GM12878 (cell line): ENCODE data around the gene LYRM4. TPM values are rescaled to one million over a fixed set of nuclear protein-coding genes. Genes with fewer than 3 reads are reported as not detected.

ENCODE experiments used
- ATAC-seq: fragments of 200-7000 bp; cut with Tn5 transposase; 3 replicates; pipeline ENCODE4 v1.9.1; 2020; ENCODE audit warnings: mild to moderate bottlenecking, moderate library complexity
- BruUV-seq: library from RNA; stranded (reverse); fragments of 400-500 nt; replicated peaks from 2 replicates; lab custom pipeline; 2021; lab: Mats Ljungman, UMichigan
- CTCF ChIA-PET: fragments of 300-600 bp; sonication (Branson Sonifier 250); formaldehyde crosslinking; extraction: SDS; loops from one replicate; lab custom pipeline; 2021; ENCODE audit warnings: inconsistent platforms; lab: Yijun Ruan, JAX
- POLR2A ChIA-PET: fragments of 350-600 bp; formaldehyde crosslinking; extraction: SDS; loops from one replicate; lab custom pipeline; 2021; ENCODE audit warnings: inconsistent platforms; lab: Charles Lee
- RAD21 ChIA-PET: fragments of 300-600 bp; sonication (Branson Sonifier 250); formaldehyde crosslinking; loops from one replicate; lab custom pipeline; 2023; ENCODE audit warnings: antibody characterized with exemption; ENCODE audit not compliant: unreplicated experiment; lab: Charles Lee
- SMC1A ChIA-PET: fragments of 300-600 bp; sonication (Branson Sonifier 250); formaldehyde crosslinking; loops from one replicate; lab custom pipeline; 2023; ENCODE audit not compliant: unreplicated experiment, uncharacterized antibody; lab: Charles Lee
- DNase-seq: peaks from one replicate; pipeline ENCODE4 v3.0.0-alpha.2; 2011; ENCODE audit warnings: low read depth, low spot score
- FAIRE-seq: peaks from 3 replicates; lab custom pipeline; 2011; peaks lifted over from hg19 to GRCh38; lab: Jason Lieb, UNC
- H2AFZ ChIP-seq: 2 replicates; pipeline ENCODE4 v1.6.0; 2011; ENCODE audit warnings: low read depth, low read length, control low read depth; ENCODE audit not compliant: control insufficient read depth
- H3K27ac ChIP-seq: 2 replicates; pipeline ENCODE4 v1.5.1; 2011; ENCODE audit warnings: control low read depth; ENCODE audit not compliant: control insufficient read depth, insufficient read depth
- H3K27me3 ChIP-seq, 2 experiments: replicated peaks in 1 of 2; 2 replicates each; pipeline versions ENCODE4 v1.6.0 to v1.6.1; 2011; ENCODE audit warnings: low read length in 1 of 2; ENCODE audit not compliant: control insufficient read depth in 2 of 2, insufficient read depth in 2 of 2
- H3K36me3 ChIP-seq, 2 experiments: 2 replicates each; pipeline ENCODE4 v1.5.1; 2011; ENCODE audit warnings: low read length in 1 of 2; ENCODE audit not compliant: control insufficient read depth in 2 of 2, insufficient read depth in 2 of 2
- H3K4me1 ChIP-seq: 2 replicates; pipeline ENCODE4 v1.6.1; 2011; ENCODE audit warnings: mild to moderate bottlenecking, low read length, moderate library complexity, mixed read lengths; ENCODE audit not compliant: control insufficient read depth, insufficient read depth
- H3K4me2 ChIP-seq: 2 replicates; pipeline ENCODE4 v1.6.0; 2011; ENCODE audit warnings: control low read depth; ENCODE audit not compliant: control insufficient read depth, insufficient read depth
- H3K4me3 ChIP-seq: fragments of 200-600 bp; sonication (generic); 2 replicates; pipeline ENCODE4 v1.5.1; 2016
- H3K79me2 ChIP-seq: 2 replicates; pipeline ENCODE4 v1.6.0; 2011; ENCODE audit warnings: low read length; ENCODE audit not compliant: control insufficient read depth, insufficient read depth
- H3K9ac ChIP-seq: 2 replicates; pipeline ENCODE4 v1.8.0; 2011; ENCODE audit warnings: low read length, control low read depth, mixed read lengths; ENCODE audit not compliant: control insufficient read depth, insufficient read depth
- H3K9me3 ChIP-seq: replicated peaks from 3 replicates; pipeline ENCODE4 v1.5.1; 2011; ENCODE audit warnings: mild to moderate bottlenecking, low read length; ENCODE audit not compliant: control insufficient read depth, insufficient read depth
- H4K20me1 ChIP-seq: 2 replicates; pipeline ENCODE4 v1.6.0; 2011; ENCODE audit not compliant: control insufficient read depth, insufficient read depth
- BRCA1 ChIP-seq: IDR thresholded peaks from 2 replicates; pipeline ENCODE4 v1.6.1; 2011; ENCODE audit warnings: low read depth, low read length, improper control_type of control experiment
- KDM1A ChIP-seq: fragments of 200-600 bp; sonication (generic); IDR thresholded peaks from 2 replicates; pipeline ENCODE4 v1.6.1; 2016; ENCODE audit warnings: borderline replicate concordance
- MXI1 ChIP-seq: fragments of 150-350 bp; IDR thresholded peaks from 2 replicates; pipeline ENCODE4 v1.6.1; 2011; ENCODE audit warnings: low read depth, mild to moderate bottlenecking, inconsistent platforms, low read length, improper control_type of control experiment
- MYC ChIP-seq: IDR thresholded peaks from 2 replicates; pipeline ENCODE4 v1.6.1; 2011; ENCODE audit warnings: mild to moderate bottlenecking, low read length, moderate library complexity, inconsistent platforms; ENCODE audit not compliant: insufficient read depth, insufficient replicate concordance, insufficient read length, severe bottlenecking
- SREBF1 ChIP-seq: IDR thresholded peaks from 2 replicates; pipeline ENCODE4 v1.6.1; 2012; ENCODE audit warnings: mild to moderate bottlenecking, low read length
- ZNF207 ChIP-seq: fragments of 450-650 bp; IDR thresholded peaks from 2 replicates; pipeline ENCODE4 v1.6.1; 2014; ENCODE audit warnings: antibody characterized with exemption, mild to moderate bottlenecking, borderline replicate concordance
- WGBS: methylation state at CpG from one replicate; pipeline ENCODE4 v1.1.6; 2016; ENCODE audit warnings: low lambda C conversion rate; ENCODE audit not compliant: insufficient replicate concordance, insufficient coverage; ENCODE audit errors: missing lambda C conversion rate; 5-methylcytosine and 5-hydroxymethylcytosine counted together
- in situ Hi-C: fragments of 300-500 bp; cut with MboI; formaldehyde crosslinking; loops from 9 replicates; pipeline ENCODE4 v1.14.3; 2018; ENCODE audit warnings: mixed read lengths
- intact Hi-C: fragments of 100-400 bp; cut with micrococcal nuclease; formaldehyde crosslinking; loops from one replicate; pipeline ENCODE4 v1.14.2; 2022; ENCODE audit not compliant: unreplicated experiment
- polyA plus RNA-seq, 11 experiments: library from polyadenylated mRNA; depleted of rRNA in 4 of 11; unstranded in 6 of 11; stranded (reverse) in 5 of 11; fragments of >200 nt; fragmentation: Nextera tagmentation in 4 of 11; fragmentation: Illumina TruSeq in 1 of 11; extraction: Ambion mirVana in 4 of 11; extraction: Trizol in 1 of 11; gene quantifications; 1 replicate in 1 of 11; 2 replicates in 10 of 11; pipeline versions ENCODE4 v1.2.1 to v1.2.3, GENCODE V29; 2011 to 2016; ENCODE audit warnings: inconsistent platforms in 2 of 11, missing spikeins in 2 of 11, low read depth in 1 of 11
- total RNA-seq, 4 experiments: library from RNA; depleted of rRNA in 3 of 4; stranded (reverse); fragments of >200 nt in 3 of 4; fragmentation: Illumina TruSeq in 1 of 4; extraction: Trizol in 1 of 4; gene quantifications; 2 replicates each; pipeline versions ENCODE4 v1.2.1 to v1.2.3, GENCODE V29; 2013 to 2021
- TF ChIP-seq, protein P1 (sequence below): fragments of 450-650 bp; IDR thresholded peaks from 2 replicates; pipeline ENCODE4 v1.6.1; 2016; ENCODE audit warnings: mild to moderate bottlenecking, moderate library complexity, borderline replicate concordance
- TF ChIP-seq, protein P2 (sequence below): IDR thresholded peaks from 2 replicates; pipeline ENCODE4 v1.6.1; 2012; ENCODE audit warnings: improper control_type of control experiment, low read depth, low read length; ENCODE audit not compliant: insufficient replicate concordance

LYRM4 gene
- total and polyA plus RNA-seq, 10 of the 15 experiments (the other 5 are each of a cell fraction or from before 2014, with no cell fraction given): 32.7 to 66.8 (median 44.0) TPM

DNA sequence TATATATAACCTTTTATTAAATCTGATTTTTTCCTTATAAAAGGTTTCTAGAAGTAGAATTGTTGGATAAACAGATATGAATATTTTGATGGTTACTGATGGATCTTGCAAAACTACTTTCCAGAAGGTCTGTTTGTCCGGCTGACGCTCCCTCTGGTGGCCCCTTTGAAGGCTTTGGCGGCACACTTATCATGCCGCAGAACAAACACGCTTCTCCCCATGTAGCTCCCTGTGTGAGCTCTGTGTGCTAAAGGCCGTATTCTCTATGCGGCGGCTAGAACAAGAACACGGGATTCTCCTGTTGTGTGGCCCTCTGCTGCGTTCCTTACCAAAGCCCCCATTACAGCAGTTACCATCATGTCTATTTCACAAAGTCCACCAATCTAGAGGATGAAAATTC, 145.6 kb downstream of the LYRM4 start:
- no peak overlapping the region for H3K4me2 ChIP-seq
- H3K27me3 ChIP-seq: no peaks in the 10 kb centered on the region
- ATAC-seq: no peak
- H3K27ac ChIP-seq: no peak overlapping the region
- no peak overlapping the region for H3K9ac ChIP-seq
- CTCF ChIA-PET: no interaction called here
- DNase-seq: no peak
- in situ Hi-C loops (no loop called here), intact Hi-C loops (no loop called here)
- no peak overlapping the region for H3K4me3 ChIP-seq
- no peaks in the 10 kb centered on the region for H3K9me3 ChIP-seq
- H3K79me2 ChIP-seq: no peaks in the 10 kb centered on the region
- no peaks in the 10 kb centered on the region for H3K4me1 ChIP-seq
- POLR2A ChIA-PET: no interaction called here
- TF ChIP-seq, protein P1, sequence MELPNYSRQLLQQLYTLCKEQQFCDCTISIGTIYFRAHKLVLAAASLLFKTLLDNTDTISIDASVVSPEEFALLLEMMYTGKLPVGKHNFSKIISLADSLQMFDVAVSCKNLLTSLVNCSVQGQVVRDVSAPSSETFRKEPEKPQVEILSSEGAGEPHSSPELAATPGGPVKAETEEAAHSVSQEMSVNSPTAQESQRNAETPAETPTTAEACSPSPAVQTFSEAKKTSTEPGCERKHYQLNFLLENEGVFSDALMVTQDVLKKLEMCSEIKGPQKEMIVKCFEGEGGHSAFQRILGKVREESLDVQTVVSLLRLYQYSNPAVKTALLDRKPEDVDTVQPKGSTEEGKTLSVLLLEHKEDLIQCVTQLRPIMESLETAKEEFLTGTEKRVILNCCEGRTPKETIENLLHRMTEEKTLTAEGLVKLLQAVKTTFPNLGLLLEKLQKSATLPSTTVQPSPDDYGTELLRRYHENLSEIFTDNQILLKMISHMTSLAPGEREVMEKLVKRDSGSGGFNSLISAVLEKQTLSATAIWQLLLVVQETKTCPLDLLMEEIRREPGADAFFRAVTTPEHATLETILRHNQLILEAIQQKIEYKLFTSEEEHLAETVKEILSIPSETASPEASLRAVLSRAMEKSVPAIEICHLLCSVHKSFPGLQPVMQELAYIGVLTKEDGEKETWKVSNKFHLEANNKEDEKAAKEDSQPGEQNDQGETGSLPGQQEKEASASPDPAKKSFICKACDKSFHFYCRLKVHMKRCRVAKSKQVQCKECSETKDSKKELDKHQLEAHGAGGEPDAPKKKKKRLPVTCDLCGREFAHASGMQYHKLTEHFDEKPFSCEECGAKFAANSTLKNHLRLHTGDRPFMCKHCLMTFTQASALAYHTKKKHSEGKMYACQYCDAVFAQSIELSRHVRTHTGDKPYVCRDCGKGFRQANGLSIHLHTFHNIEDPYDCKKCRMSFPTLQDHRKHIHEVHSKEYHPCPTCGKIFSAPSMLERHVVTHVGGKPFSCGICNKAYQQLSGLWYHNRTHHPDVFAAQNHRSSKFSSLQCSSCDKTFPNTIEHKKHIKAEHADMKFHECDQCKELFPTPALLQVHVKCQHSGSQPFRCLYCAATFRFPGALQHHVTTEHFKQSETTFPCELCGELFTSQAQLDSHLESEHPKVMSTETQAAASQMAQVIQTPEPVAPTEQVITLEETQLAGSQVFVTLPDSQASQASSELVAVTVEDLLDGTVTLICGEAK: no peak
- TF ChIP-seq KDM1A (no peak), ZNF207 (no peak)
- no peaks in the 10 kb centered on the region for H3K36me3 ChIP-seq
- RAD21 ChIA-PET: no interaction called here
- H4K20me1 ChIP-seq: no peaks in the 10 kb centered on the region
- WGBS: 94% methylated on average over 10 of the region's 10 CpGs
- BruUV-seq: no TSS peak
- FAIRE-seq: no peak
- no peak overlapping the region for H2AFZ ChIP-seq
- SMC1A ChIA-PET: no interaction called here

DNA sequence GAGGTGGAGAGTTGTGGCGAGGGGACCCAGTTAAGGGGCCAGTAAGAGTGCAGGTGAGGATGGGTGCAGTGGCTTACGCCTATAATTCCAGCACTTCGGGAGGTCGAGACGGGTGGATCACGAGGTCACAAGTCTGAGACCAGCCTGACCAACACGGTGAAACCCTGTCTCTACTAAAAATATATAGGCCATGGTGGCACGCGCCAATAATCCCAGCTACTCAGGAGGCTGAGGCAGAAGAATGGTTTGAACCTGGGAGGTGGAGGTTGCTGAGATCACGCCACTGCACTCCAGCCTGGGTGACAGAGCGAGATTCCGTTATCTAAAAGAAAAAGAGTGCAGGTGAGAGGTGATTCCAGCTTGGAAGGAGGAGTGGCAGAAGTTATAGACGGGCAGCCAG, 147.7 kb downstream of the LYRM4 start:
- H3K4me3 ChIP-seq: no peak overlapping the region
- ChIA-PET CTCF (no interaction called here), RAD21 (no interaction called here), SMC1A (no interaction called here), POLR2A (no interaction called here)
- no peak overlapping the region for H3K27ac ChIP-seq
- no peaks in the 10 kb centered on the region for H3K9me3 ChIP-seq
- intact Hi-C loops: no loop called here
- H4K20me1 ChIP-seq: no peaks in the 10 kb centered on the region
- H3K36me3 ChIP-seq: no peaks in the 10 kb centered on the region
- in situ Hi-C loops: no loop called here
- WGBS: 91% methylated on average over 13 of the region's 13 CpGs
- H3K9ac ChIP-seq: no peak overlapping the region
- no peaks in the 10 kb centered on the region for H3K4me1 ChIP-seq
- no peak for FAIRE-seq
- no peak overlapping the region for H3K4me2 ChIP-seq
- ATAC-seq: no peak
- no peaks in the 10 kb centered on the region for H3K27me3 ChIP-seq
- no TSS peak for BruUV-seq
- no peak for DNase-seq
- H3K79me2 ChIP-seq: no peaks in the 10 kb centered on the region
- H2AFZ ChIP-seq: no peak overlapping the region
- TF ChIP-seq MYC (no peak), SREBF1 (no peak), BRCA1 (no peak), MXI1 (no peak)
- TF ChIP-seq, protein P2, sequence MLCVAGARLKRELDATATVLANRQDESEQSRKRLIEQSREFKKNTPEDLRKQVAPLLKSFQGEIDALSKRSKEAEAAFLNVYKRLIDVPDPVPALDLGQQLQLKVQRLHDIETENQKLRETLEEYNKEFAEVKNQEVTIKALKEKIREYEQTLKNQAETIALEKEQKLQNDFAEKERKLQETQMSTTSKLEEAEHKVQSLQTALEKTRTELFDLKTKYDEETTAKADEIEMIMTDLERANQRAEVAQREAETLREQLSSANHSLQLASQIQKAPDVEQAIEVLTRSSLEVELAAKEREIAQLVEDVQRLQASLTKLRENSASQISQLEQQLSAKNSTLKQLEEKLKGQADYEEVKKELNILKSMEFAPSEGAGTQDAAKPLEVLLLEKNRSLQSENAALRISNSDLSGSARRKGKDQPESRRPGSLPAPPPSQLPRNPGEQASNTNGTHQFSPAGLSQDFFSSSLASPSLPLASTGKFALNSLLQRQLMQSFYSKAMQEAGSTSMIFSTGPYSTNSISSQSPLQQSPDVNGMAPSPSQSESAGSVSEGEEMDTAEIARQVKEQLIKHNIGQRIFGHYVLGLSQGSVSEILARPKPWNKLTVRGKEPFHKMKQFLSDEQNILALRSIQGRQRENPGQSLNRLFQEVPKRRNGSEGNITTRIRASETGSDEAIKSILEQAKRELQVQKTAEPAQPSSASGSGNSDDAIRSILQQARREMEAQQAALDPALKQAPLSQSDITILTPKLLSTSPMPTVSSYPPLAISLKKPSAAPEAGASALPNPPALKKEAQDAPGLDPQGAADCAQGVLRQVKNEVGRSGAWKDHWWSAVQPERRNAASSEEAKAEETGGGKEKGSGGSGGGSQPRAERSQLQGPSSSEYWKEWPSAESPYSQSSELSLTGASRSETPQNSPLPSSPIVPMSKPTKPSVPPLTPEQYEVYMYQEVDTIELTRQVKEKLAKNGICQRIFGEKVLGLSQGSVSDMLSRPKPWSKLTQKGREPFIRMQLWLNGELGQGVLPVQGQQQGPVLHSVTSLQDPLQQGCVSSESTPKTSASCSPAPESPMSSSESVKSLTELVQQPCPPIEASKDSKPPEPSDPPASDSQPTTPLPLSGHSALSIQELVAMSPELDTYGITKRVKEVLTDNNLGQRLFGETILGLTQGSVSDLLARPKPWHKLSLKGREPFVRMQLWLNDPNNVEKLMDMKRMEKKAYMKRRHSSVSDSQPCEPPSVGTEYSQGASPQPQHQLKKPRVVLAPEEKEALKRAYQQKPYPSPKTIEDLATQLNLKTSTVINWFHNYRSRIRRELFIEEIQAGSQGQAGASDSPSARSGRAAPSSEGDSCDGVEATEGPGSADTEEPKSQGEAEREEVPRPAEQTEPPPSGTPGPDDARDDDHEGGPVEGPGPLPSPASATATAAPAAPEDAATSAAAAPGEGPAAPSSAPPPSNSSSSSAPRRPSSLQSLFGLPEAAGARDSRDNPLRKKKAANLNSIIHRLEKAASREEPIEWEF: no peak
